GM21529 (cell line): Measurements from ENCODE around the gene NEDD4L.
"Not testable (repeated sequence)": the region's sequence is repeated elsewhere in the genome, so short reads cannot be mapped to it uniquely, and the experiment has no call there.

Experiments
- ATAC-seq: cut with Tn5 transposase; IDR thresholded peaks from one replicate; pipeline ENCODE4 v1.9.1; 2021; ENCODE audit not compliant: unreplicated experiment

NEDD4L gene

DNA sequence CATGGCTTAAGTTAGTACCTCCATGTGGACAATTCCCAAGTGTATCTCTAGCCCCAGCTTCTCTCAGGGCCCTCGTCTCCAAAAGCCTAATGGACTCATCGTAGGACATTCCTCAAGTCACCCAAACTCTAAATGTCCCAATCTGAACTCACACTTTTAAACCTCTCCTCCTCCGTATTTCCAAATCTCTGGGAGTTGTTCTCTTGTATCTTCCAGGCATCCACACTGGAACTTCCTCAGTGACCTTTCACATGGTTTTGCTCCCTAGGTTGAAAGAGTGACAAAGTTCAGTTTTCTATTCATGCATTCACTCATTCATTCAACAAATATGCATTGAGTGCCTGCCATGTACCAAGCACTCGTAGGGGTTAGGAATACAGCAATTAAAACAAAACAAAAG, 364.6 kb downstream of the NEDD4L start:
- ATAC-seq, result no peak

GRCh38 chr18:58409802-58410445, 365.9 kb downstream of the NEDD4L start:
- ATAC-seq, result no peak

- ATAC-seq, result no peak
Measured at GRCh38 chr18:58411323-58411722, 367.3 kb downstream of the NEDD4L start.

DNA sequence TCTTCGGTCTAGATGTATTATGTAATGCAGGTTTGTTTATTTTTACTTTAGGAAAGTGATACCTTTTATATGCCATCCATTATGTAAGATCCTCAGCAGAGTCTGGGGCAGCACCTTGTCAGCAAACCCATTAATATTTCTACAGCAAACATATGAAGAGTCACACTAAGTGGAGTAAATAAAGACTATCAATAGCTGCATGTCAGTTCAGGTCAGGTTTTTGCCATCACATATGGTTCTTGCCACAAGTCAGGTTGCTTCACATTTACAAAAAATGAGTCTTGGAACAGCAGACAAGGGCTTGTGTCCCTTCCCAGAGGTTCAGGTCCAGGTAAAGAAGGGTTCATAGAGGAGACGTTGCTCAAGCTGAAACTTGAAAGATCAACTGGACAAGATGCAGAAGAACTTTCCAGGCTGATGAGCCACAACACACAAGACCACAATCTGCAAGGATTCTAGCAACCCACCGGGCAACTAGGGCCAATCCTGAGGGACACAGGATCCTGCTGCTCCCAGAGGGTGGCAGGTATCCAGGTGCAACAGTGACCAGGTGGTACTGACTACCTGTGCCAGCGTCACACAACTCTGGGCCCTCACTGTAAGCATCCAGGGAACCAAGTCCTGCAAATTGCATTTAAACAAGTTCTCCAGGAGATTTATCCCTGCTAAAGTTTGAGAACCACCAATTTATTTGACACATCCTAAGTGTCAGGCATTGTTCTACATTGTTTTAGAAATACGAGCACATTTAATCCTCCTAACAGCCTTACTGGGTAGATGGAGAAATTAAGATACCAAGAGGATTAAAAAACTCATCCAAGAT, 369.0 kb downstream of the NEDD4L start:
- no peak for ATAC-seq

- no peak for ATAC-seq
Measured at GRCh38 chr18:58413667-58414628, 369.9 kb downstream of the NEDD4L start.

DNA sequence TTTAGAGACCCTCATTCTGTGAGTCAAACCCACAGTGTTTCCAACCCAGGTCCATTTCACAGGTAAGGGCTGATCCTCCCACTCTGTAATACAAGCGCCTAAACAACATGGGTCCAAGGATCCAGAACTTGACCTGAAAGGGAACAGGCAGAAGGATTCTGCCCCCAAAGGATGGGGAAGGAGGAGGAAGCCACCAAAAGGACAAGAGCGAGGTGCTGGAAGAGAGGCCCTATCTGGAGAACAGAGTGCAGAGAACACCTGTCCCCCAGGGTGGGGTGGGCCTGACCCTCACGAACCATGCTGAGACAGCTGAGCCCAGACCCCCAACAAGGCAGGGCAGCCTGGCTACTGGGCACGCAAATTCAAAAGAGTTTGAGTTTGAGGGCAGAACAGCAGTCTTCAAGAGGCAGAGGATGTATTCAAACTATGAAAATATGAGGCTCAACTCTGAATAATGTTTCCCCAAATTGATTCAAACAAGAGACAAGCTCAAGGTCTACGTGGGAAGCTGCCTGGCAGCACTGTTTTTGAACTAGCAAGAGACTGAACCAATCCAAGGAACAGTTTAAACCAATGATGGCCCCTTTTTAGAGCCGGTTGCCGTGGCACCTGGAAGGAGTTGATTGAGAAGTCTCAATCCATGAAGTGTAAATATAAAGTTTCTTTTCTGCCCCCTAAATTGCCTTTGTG, 372.1 kb downstream of the NEDD4L start:
- ATAC-seq, result no peak

DNA sequence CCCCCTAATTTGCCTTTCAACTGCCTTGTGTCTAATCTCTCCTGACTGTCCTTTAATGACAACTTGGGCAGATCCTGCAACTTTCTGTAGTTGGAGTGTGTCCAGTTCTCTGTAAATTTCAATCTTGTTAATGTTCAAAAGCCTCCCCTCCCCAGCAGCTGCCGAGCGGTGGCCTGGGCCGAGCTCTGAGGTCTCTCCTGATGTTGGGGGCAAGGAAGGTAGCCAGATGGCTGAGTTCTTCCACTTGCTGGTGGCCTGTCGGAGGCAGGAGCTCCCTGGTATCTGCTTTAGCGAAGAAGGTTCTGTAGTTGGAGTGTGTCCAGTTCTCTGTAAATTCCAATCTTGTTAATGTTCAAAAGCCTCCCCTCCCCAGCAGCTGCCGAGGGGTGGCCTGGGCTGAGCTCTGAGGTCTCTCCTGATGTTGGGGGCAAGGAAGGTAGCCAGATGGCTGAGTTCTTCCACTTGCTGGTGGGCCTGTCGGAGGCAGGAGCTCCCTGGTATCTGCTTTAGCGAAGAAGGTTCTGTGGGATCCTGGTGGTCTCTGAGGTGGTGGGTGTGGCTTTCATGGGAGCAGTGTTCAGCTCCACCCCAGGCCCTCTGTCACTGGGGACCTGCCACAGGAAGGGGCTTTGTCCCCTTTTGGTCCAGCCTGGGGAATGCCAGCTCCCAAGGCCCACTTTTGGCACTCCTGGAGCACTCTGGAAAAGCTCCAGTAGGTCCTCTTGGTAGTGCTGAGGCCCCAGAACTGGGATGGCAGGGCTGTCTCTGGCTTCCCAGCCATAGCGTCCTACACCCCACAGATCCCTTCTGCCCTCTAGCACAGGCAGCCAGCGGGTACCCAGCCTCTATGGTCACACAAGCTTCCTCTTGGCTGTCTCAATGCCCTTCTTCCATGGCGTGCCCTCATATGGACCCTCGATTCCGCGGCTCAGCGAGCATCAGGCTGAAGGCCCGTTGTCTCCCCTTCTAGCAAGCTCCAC, 373.0 kb downstream of the NEDD4L start:
- no peak for ATAC-seq

- ATAC-seq, result no peak
Measured at GRCh38 chr18:58417752-58418151, 373.7 kb downstream of the NEDD4L start.

DNA sequence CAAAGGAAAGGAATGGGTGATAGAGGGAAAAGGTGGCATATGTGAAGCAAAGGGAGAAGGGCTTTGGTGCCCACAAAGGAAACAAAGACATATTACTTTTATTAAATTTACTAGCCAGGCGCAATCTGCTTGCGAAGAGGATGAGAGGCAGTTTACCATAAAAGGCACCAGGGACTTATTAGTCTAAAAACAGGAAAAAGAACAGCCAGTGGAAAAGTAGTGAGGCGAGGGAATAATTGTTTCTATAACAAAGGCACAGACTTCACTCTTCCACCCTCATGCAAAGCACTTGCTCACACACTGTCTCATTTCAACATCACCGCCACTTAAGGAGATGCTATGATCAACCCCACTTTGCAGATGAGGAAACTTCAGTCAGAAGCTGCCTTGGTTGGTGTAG, 374.3 kb downstream of the NEDD4L start:
- ATAC-seq, result no peak

GRCh38 chr18:58419587-58420199, 375.7 kb downstream of the NEDD4L start:
- ATAC-seq, result no peak

- ATAC-seq, result no peak
Measured at GRCh38 chr18:58426611-58427010, 382.6 kb downstream of the NEDD4L start.

GRCh38 chr18:58427321-58427720, 383.3 kb downstream of the NEDD4L start:
- no peak for ATAC-seq

DNA sequence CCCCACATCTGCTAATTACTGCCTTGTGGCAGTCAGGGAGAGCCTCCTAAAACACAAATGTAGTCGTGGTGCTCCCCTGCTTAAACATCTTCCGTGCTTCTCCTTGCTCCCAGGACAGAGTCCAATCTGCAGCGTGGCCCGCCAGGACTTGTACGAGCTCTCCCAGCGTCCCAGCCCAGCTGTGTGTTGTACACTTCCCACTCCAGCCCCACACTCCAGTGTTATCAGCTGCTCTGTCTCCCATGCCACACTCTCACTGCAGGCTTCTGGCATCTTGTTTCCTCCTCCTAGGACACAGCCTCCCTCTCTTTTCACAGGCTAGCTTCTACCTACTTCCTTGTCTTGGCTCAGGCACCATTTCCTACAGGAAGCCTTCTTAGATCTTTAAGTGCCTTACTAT, 385.4 kb downstream of the NEDD4L start:
- ATAC-seq, result no peak

DNA sequence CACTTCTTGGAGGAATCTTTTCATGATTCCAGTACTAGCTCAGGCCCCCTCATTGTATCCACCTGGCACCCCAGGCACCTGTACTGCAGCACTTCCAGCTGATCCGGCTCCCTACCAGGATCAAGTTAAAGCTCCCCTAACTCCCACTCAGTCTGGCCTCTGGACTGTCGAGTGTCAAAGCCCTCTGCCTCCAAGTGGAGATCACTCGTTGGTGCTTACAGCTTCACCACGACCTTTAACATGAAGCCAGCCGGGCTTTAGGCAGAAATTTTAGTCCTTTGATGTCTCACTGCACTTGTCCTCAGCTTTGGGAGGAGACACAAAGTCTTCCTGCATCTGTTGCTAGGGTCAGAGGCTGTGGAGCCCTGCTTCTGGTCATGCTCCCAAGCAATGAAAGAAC, 387.2 kb downstream of the NEDD4L start:
- no peak for ATAC-seq

GRCh38 chr18:58432050-58432727, 388.2 kb downstream of the NEDD4L start:
- no peak for ATAC-seq

DNA sequence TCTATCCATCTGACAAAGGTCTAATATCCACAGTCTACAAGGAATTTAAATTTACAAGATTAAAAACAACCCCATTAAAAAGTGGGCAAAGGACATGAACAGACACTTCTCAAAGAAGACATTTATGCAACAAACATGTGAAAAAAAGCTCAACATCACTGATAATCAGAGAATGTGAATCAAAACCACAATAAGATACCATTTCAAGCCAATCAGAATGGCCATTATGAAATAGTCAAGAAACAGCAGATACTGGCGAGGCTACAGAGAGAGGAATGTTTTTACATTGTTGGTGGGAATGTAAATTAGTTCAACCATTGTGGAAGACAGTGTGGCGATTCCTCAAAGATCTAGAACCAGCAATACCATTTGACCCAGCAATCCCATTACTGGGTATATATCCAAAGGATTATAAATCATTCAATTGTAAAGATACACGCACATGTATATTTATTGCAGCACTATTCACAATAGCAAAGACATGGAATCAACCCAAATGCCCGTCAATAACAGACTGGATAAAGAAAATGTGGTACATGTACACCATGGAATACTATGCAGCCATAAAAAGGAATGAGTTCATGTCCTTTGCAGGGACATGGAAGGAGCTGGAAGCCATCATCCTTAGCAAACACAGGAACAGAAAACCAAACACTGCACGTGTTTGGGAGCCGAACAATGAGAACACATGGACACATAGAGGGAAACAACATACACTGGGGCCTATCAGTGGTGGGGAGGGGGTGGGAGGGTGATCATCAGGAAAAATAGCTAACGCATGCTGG, 391.4 kb downstream of the NEDD4L start:
- not testable (repeated sequence) for ATAC-seq

GRCh38 chr18:58438161-58438957, 394.3 kb downstream of the NEDD4L start:
- ATAC-seq, result no peak
